ELR (cell line): Measurements from ENCODE around the gene LRBA.
A peak's percentile ranks its signal among the peaks of the same experiment; 100 is the strongest.
"Not testable (repeated sequence)": the region's sequence is repeated elsewhere in the genome, so short reads cannot be mapped to it uniquely, and the experiment has no call there.

Experiments used
- DNase-seq: peaks from one replicate; pipeline ENCODE4 v3.0.0-alpha.2; 2015; ENCODE audit warnings: low read depth

LRBA gene

DNA sequence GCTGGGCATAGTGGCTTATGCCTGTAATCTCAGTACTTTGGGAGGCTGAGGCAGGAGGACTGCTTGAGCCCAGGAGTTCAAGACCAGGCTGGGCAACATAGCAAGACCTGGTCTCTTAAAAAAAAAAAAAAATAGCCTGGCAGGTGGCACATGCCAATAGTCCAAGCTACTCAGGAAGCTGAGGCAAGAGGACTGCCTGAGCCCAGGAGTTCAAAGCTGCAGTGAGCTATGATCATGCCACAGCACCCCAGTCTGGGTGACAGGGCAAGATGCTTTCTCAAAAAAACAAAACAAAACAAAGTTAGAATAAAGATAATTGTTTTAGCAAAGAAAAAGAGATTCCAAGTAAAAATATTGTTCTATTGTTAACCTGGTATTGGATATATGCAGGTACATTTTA, 75.0 kb downstream of the LRBA start:
- no peak for DNase-seq

DNA sequence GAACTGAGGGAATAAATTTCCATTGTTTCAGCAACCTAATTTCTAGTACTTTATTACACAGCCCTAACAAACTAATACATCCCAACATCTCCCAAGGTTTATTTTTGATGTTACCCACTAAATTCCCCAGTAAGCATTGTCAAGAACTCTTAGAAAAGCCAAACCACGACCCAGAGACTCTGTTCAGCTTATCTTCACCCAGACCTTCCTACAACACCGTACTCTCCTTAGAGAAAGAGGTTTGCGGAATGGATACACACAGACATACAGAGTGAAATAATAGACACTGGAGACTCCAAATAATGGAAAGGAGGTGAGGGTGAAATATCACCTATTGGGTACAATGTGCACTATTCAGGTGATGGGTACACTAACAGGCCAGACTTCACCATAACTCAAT, 75.6 kb downstream of the LRBA start:
- DNase-seq, result no peak

DNA sequence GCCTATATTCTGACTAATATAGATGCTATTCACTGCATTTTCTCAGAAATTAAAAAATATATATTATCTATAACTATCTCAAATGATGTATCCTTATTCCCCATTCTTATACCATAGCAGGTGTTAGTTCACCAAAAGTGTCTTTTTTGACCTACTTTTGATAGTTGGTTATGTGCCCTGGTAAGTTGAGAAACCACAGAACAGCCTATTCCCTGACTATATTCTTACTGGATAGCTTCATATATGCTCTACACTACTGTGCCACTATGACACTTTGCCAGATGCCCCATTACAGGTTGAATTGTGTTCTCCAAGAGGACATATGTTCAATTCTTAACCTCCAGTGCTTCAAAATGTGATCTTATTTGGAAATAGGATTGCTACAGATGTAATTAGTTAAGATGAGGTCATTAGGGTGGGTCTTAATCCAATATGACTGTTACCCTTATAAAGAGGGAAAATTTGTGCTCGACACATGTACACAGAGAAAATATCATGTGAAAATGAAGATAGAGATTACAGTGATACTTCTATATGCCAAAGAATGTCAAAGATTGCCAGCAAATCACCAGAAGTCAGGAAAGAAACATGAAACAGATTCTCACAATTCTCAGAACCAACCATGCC, 76.1 kb downstream of the LRBA start:
- DNase-seq, result no peak

DNA sequence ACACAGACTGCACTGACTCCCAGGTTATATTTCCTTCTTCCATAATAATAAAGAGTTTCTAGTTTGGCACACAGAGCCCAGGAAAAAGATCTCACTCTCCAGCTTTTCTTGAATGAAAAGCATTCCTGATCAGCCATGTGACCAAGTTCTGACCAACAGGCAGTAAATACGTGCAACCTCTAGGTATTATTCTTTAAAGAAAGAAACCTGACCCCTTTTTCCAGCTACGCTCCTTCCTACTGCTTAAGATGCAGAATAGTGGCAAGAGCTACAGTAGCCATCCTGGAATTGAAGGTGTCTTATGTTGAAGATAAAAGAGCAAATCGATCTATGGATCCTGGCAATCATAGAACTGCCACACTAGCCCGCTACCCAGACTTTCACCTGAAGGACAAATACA, 76.7 kb downstream of the LRBA start:
- no peak for DNase-seq

DNA sequence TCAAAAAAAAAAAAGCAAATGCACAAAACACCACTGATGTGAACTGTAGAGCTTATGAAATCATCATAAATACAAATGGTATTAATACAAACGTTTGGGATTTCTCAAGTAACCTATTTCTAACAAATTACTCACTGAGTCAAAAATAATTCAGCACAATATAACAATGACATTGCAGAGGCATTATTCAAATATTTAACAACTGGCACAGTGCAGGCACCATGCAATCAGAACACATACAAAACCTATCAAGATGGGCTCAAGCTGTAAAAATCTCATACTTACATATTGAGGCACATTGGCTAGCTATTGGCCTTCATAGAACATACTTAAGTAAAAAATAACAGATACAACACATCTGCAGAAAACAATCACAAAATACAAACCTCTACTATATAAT, 81.1 kb downstream of the LRBA start:
- no peak for DNase-seq

DNA sequence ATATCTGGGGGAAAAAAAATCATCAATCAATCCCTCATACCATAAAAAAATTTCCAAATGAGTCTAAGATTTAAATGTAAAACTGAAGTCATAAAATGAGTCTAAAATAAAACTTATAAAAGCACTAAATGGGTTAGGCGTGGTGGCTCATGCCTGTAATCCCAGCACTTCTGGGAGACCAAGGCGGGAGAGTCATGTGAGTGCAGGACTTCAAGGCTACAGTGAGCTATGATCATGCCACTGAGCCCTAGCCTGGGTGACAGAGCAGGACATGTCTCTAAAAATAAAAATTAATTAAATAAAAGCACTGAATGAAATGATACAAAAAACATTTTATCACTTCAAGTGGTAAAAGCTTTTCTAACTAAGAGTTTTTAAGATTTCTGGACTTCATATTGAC, 83.3 kb downstream of the LRBA start:
- DNase-seq, result no peak

DNA sequence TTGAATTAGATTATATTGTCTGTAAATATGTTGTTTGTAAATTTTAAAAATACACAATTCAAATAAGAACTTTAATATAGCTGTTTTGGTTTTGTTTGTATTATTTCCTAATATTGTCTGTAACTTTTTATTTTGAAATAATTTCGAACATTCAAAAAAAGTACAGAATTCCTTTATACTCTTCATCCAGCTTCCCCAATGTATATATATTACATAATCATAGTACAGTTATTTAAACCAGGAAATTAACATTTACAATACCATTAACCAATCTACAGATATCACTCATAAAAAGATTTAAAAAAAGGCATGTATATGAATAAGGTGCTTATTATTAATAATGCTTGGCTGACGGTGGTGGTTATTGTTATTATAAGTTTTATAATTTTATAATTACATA, 84.1 kb downstream of the LRBA start:
- no peak for DNase-seq

DNA sequence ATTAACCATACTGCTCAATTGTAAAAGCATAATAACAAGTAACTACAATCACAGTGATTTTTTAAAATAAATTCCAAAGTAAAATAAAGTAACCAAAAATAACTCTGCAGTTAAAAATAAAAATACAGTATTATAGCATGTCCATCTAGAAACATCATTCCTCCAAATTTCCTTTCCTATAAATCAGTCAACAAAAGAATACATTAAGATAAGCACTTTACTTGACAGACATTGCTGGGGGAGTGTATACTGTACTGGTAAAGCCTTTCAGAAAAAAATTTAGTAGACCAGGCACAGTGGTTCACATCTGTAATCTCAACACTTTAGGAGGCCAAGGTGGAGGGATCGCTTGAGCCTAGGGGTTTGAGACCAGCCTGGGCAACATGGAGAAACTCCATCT, 91.1 kb downstream of the LRBA start:
- no peak for DNase-seq

DNA sequence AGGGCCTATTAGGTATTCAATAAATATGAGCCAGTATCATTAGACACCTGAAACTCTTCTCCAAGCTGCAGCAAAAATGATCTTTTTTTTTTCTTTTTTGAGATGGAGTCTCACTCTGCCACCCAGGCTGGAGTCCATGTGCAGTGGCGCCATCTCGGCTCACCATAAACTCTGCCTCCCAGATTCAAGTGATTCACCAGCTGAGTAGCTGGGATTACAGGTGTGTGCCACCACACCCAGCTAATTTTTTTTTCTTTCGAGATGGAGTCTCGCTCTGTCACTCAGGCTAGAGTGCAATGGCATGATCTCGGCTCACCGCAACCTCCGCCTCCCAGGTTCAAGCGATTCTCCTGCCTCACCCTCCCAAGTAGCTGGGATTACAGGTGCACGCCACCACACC, 93.6 kb downstream of the LRBA start:
- not testable (repeated sequence) for DNase-seq

DNA sequence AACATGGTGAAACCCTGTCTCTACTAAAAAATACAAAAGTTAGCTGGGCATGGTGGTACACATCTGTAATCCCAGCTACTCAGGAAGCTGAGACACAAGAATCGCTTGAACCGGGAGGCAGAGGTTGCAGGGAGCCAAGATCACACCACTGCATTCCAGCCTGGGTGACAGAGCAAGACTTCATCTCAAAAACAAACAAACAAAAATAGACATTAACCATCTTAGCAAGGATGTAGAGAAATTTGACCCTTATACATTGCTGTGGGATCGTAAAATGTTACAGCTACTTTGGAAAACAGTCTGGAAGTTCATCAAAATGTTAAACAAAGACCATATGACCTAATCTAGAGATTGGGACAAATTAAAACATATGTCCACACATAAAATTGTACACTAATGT, 96.5 kb downstream of the LRBA start:
- DNase-seq, result not testable (repeated sequence)

DNA sequence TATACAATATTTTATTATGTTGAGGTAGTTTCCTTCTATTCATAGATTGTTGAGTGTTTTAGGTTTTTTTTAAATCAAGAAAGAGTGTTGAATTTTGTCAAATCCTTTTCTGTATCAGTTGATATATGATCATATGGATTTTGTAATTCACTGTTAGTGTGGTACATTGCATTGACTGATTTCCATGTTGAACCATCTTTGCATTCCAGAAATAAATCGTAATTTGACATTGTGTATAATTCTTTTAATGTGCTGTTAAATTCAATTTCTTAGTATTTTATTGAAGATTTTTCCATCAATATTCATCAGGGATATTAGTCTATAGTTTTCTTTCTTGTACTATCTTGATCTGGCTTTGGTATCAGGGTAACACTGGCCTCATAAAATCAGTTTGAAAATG, 103.8 kb downstream of the LRBA start:
- DNase-seq, result no peak

DNA sequence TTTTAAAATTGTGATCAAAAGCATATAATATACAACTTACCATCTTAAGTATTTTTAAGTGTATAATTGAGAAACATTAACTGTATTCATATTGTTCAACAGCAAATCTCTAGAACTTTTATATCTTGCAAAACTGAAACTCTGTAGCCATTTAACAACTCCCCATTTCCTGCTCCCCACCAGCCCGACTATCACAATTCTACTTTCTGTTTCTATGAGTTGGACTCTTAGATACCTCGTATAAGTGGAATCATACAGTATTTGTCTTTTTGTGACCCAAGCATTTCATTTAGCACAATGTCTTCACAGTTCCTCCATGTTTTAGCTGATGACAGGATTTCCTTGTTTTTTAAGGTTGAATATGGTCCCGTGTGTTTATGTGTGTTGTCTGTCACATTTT, 106.0 kb downstream of the LRBA start:
- no peak for DNase-seq

DNA sequence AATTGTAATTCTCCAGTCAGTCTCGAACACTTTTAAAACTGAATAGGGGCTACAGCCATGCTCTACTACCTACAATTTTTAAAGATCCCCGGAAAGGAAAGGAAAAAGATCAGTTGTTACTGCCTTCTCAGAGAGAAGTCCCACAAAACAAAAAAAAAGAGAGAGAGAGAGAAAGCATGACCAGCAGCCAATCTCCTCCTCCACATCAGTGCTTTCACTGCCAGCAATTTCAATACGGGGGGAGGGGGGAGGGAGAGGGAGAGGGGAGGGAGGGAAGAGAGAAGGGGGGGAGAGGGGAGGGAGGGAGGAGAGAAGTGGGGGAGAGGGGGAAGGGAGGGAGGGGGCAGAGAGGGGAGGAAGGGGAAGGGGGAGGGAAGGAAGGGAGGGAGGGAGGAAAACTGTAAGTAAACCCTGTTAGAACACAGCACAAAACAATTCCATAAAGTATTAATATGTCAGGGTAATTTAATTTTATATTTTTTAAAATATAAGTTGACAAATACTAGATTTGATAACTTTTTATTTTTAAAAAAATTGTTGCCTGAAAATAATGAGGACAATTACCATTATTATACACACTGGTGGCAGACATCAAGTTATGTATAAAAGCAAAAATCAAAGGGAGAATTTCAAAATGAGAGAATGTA, 108.0 kb downstream of the LRBA start:
- DNase-seq, result no peak

DNA sequence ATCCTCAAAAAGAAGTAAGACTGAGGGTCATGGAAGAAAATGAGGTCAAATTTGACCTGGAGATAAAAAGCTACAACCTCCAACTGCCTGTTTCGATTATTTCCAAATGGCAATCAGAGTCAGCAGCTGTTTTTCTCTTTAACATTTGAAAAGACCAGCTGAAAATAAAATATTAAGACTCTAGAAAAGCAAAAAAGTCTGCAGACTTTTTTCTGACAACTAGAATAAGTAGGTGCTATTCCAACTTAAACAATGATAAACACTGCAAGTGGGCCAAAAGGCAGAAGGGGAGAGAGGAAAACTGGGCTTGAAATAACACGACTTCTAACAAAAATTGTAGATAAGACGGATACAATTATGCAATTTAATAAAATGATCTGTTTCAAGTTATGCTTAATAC, 110.4 kb downstream of the LRBA start:
- DNase-seq, result no peak

DNA sequence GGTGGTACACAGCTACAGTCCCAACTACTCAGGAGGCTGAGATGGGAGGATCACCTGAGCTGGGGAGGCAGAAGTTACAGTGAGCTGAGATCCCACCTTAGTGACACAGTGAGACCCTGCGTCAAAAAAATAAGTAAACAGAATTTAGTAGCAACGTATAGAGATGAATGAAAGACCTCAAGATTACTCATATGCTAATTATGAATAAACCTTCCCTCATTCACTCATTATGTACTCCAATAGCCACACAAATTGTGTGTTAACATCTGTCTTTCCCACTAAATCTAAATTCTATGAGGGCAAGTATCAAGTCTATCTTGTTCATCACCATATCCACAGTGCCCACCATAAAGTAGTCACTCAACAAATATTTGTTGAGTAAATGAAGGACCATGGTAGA, 111.5 kb downstream of the LRBA start:
- DNase-seq, result no peak

DNA sequence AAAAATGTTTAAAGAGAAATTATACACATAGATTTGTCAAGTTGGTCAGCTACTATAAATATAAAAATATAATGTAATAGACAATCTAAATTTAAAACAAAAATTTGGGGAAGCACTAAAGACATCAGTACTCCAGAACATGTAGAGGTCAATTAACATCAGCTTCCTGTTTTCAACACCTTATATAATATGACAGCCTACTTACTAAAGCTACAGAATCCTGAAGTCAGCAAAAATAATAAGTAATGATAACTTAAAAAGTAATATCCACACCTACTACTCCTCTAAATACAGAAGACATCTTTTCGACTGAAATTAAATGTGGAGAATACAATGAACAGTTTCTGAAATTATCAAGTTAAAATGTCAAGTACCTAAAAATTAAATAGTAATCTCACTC, 118.6 kb downstream of the LRBA start:
- DNase-seq, result no peak

DNA sequence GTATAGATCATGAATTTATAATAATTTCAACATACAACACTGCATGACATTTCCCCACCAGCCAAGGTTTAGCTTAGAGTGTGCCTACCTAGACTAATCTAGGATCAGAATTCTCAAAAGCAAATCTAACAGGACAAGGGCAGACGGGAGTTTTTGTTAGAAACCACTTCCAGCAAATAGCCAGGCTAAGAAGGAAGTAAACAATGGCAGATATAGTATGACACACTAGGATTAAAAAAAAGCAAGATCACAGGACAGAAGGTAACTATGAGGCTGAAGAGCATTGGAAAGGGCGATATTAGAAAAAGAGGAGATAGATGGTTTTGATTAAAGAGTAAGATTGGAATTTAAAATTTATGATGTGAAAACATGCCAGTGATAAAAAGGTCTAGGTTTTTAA, 124.8 kb downstream of the LRBA start:
- no peak for DNase-seq

DNA sequence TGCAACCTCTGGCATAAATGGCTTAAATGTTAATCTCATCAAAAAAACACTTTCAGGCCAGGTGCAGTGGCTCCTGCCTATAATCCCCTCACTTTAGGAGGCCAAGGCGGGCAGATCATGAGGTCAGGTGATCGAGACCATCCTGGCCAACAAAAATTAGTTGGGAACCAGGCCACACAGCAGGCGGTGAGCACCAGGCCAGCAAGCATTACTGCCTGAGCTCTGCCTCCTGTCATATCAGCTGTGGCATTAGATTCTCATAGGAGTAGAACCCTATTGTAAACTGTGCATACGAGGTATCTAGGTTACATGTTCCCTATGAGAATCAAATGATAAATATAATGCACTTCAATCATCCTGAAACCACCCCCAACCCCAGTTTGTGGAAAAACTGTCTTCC, 125.8 kb downstream of the LRBA start:
- no peak for DNase-seq

DNA sequence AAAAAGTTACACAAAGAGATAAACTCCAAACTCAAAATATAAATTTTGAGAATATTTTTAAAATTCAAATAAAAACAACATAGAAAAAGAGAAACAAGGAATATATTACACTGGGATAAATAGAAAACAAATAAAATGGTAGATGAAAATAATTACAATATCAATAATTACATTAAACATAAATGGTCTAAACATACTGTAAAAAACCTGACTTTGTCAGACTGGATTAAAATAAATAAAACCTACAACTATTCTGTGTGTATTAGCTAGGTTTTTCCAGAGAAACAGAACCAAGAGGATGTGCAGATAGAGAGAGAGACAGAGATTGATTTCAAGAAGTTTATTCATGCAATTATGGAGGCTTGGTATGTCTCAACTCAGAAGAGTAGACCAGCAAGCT, 126.5 kb downstream of the LRBA start:
- DNase-seq, result no peak

DNA sequence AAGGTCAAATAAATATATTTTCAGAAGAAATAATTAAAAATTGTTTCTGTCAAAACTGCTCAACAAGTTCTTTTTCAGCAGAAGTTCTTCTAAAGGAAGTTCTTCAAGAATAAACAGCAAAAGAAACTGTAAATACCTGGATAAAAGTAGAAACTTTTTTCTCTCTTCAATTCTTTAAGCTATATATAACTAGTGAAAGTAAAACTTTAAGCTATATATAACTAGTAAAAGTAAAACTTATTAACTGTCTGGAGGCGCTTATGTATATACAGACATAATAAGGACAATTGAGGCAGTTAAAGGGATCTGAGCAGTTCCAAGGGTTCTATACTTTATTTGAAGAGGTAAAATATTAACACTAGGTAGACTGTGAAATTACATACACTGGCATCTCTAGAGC, 126.9 kb downstream of the LRBA start:
- no peak for DNase-seq

DNA sequence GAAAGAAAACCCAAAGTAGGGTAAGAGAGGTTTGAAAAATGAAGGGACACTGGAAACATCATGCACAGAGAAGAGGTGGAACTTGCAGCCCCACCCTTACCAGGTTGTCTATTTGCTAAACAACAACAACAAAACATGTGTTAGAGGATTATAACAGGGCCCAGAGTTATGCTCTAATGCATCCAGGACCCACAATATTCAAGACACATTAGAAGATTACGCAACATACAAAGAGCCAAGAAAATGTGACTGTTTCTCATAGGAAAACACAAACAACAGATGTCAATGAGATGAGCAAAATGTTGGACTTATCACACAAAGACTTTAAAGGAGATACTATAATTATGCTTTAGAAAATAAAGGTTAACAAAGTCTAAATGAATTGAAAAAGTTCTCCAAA, 128.5 kb downstream of the LRBA start:
- DNase-seq, result peak; percentile 12

DNA sequence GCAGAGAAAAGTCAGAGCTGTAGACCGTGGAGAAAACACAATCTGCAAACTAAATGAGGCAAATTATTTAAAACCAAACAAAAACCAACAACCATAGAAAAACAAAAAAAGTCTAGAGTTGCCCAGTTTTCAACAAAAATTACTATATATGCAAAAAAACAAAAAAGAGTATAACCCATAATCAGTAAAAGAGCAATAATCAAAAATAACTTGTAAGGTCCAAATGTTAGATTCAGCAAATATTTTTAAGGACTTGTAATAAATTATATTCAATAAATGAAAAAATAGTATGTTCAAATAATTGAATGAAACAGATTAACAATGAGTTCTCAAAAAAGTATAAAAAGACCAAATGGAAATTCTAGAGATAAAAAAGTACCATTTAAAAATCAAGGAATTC, 130.5 kb downstream of the LRBA start:
- no peak for DNase-seq

DNA sequence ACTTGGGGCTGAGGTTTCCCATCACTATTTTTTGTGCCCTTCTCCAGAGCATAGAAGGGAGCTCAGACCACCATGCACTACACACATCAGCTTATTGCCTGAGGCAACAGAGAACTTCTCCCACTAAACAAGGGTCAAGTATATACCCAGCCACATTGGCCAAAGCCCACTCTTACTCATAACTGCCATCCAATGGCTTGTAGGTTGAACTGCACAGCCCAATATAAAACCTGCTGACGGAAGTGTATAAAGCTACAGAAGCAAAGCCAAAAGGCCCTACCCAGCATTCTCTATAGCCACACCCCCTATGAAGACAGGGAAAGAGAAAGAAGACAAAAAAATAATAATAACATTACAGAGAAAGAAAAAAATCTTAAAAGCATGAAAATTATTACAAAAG, 139.7 kb downstream of the LRBA start:
- DNase-seq, result no peak
